Limb (tissue), 2 donors: ENCODE data around the gene DOCK1.

Source experiments
- DNase-seq, 2 donors: peaks; one replicate each; pipeline ENCODE4 v3.0.0-alpha.2; 2016; ENCODE audit errors: extremely low spot score in 2 of 2

The DOCK1 gene

DNA sequence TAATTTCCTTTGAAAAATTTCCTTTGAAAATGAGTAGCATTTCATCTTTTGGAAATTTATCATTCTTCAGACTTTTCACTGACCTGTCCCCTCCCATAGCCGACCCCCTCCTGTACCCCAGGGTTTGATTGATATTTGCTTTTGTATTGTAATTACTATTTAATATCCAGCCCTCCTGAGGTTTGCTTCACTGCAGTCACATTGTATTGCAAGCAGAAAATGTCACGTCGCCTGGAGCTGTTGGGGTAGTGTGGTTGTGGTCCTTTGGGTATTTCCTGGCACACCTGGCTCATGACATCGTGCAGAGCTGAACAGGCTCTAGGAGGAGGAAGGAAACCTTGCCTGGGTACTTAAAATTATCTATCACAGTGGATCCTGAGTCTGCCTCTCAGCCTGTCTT is 175.1 kb downstream of the DOCK1 start:
- DNase-seq, result no peak

DNA sequence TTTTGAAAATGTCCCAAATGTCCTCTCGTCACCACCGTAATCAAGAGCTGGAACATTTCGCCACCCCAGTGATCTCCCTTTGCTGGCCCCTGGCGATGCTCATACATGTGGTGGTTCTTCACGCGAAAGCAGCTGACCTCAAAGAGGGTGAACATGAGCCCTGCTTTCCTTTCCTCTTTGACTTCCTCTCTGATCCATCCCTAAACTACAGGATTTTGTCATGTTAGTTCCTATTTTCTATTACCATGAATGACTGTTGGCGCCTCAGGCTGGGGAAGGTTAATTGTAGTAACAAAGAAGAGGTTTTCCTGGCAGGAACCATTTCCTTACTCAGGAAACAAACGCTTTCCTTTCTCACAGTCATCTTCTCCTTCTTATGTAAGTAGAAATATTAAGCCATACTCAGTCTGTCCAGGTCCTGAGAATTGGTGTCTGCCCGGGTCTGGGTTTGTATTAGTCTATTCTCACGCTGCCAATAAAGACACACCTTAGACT is 176.7 kb downstream of the DOCK1 start:
- no peak for DNase-seq

DNA sequence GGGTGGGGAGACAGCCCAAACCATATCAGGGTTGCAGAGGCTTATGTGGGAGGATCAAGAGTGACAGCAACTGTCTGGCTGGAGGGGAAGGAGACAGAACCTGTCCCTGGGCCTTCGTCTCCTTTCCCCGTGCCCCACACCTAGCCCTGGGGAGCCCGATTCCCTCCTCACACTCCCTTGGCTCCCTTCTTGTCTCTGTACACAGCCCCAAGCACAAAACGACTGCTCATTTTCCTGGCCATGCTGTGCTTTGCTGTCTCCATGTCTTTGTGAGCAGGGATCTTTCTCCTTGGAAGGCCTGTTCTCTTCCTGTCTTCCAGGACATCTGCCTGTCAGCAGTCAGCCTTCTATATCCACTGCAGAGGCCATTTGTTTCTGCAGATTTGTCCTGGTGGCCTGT is 177.4 kb downstream of the DOCK1 start:
- no peak for DNase-seq

DNA sequence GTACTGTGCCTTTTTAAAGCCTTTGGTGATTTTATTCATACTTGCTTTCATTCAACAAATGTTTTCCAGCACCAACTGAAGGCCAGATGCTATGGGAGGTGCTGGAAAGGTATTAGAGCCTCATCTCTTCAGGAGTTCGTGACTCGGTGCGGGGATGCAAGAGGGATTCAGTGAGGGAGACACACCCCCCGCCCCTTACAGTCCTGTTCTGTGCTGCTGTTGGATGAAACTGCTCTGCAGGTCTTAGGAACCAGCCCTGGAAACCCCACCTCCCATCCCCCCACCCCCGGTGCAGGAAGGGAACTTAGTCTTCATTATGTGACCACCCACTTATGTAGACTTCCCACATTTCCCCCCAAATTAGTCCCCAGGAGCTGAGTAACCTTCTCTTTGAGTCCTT is 180.7 kb downstream of the DOCK1 start:
- DNase-seq, result no peak

DNA sequence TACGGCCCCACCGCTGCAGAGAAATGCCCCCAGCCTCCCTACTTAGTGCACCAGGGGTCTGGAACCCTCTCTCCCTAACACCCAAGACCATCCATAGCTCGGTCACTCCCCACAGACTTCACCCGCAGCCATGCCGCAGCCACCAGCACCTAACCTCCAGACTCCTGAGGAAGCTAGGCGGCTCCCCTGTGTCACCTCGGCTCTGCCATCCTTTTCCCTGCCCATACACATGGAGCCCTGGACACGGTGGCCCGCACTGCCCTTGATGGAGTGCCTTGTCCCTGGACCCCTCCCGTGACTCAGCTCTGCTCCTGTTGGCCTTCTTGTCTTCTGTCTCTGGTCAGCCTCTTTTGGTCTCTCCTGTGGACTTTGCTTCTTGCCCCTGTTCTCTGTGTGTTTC is 183.7 kb downstream of the DOCK1 start:
- DNase-seq, result no peak

DNA sequence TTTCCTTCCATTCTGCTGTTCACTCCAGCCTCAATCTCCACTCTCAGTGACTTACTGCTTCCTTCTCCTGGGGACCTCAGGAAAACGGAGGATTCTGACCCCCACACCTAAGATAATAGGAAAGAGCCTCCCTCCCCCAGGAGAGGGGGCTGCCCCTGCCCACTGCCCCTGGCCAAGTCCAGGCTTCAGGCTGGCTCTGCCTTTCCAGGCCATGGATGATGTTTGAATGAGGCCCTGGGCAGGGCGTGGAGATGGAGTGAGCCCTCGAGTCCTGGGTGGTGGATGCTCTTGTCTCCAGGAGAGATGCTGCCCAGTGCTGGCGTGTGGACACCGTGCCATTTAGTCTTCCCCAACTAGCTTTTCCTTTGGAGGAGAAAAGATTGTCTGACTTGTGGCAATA is 184.2 kb downstream of the DOCK1 start:
- no peak for DNase-seq

DNA sequence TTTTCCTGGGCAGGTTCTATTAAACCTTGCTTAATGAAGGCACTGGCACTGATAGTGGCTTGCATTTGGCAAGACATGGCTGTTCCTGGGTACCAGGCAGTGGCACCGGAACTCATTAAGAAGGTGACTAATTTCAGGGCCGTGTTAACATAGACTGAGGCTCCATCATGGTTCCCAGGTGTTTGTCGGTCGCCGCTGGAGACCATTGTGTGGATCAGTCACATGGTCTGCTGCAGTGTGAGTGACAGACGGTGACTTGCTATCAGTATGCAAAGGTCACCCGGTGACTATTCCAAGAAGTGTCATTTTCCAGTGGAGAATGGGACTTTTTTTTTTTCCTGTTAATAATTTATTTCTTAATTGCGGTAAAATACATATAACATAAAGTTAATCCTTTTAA is 184.9 kb downstream of the DOCK1 start:
- DNase-seq, result no peak

DNA sequence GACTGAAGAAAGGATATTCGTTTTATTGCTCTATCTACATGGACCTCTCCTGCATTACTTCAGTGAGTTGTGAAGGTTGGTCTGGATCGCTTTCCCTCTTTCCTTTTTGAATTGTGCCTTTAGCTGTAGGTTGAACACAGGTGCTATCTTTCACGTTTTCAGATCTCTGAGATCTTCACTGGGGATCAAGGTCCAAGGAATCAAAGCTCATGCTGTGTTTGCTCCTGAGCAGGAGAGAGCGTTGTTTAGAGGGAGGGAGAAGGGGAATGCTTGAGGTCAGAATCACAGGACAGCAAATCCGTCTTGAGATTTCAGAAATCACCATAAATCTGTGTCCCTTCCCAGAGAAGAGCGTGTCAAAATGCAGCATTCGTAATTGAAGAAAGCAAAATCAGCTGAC is 186.1 kb downstream of the DOCK1 start:
- DNase-seq, result no peak

DNA sequence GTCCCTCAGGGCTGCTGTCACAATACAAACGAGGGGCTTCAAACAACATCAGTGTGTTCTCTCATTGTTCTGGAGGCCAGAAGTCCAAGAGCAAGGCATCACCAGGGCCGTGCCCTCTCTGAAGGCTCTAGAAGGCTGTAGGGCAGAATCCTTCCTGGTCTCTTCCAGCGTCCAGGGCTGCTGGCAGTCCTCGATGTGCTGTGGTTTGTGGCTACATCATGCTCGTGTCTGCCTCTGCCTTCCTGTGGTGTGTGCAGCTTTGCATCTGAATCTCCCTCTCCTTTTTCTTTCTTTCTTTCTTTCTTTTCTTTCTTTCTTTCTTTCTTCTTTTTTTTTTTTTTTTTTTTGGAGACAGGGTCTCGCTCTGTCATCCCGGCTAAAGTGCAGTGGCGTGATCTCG is 187.7 kb downstream of the DOCK1 start:
- DNase-seq, result no peak

DNA sequence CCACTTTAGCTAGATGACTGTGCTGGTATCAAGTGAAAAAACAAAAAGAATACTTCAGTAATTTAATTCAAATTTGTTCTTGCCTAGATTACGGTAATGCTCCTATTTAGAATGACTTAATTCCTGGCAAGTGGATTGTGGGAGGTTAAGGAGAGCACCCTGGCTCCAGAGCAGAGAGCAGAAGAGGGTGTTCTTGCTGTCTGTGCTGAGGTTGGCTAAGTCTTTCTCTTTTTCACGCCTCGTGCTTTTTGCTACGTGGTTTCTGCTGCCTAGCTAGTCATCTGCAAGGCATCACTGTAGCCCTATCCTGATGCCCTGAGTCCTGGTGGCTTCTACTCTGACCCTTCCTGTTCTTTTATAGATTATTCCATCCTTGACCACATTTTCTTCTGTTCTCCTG is 189.8 kb downstream of the DOCK1 start:
- DNase-seq, result no peak

DNA sequence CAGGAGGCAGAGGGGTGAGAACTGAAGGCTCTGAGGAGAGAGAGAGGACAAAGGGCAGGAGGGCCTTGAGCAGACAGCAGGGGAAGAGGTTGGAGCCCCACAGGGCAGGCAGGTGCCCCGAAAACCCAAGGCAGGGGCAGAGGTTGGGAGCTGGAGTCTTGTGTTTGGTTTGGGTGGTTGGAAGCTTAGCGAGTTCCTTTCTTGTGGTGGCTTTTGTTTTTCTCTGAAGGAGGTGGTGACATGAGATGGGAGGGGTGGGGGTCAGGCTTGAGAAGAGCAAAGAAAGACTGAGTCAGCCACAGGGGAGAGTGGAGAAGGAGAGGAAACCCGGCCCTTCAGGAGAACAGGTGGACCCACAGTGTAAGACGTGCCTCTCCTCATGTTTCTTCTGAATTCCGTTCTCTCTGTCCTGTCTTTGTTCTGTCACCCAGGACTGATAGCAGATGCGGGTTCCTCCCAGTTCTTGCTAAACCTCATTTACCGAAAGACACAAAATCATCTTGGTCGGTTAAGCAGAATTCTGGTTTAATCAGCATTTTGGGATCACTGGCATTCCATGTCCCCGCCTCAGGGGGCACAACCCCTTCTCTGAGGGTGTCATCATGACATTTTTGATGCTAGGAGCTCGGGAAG is 195.9 kb downstream of the DOCK1 start:
- no peak for DNase-seq

DNA sequence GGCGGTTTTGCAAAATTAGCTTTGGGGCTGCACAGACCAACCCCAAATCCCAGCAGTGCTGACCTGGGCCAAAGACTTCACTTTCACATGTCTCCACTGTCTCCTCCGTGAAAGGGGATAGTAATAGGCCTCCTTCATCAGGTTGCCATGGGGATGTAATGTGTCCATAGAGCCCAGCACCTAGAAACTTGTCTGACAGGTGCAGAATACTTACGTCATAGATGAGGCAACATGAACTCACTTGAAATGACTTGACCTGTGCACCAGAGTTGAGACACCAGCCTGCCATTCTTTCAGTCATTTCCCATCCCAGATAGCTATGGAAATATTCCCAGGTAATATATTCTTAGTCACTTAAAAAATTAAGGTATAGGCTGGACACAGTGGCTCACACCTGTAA is 196.9 kb downstream of the DOCK1 start:
- DNase-seq, result no peak

DNA sequence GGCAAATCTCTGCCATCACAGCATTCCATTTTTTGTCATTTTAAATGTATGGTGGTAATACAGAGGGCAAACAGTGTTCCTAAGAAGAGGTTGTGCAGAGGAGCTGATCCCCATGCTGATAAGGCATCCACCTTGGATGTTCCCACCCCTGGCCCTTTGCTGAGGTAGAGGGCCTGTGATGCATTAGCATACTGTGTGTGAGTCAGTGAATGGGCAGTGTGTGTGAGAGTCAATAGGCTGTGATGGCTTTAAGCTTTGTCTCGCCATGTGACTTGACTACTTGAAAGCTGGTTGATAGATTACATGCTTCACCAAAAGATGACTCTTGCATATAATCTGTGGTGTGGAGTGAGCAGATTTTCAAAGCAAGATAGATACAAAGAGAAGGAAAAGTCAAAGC is 209.9 kb downstream of the DOCK1 start:
- no peak for DNase-seq

DNA sequence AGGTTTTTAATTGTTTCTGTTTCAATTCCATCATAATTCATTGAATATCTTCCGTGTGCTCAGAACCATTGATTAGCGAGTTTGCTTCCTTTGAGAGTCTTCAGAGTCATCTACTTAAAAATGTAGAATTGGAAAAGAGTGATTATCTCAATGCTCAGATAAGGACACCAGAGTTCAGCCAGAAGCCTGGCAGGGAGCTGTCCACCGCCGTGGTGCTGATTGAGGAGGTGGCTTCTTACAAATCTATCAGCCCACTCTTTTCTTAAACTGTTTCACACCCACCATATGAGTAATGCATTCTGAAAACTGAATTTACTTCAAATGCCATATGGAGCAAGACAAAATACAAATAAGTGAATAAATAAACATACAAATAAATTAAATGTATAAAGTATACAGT is 211.9 kb downstream of the DOCK1 start:
- DNase-seq, result peak; percentile 42 to 80

DNA sequence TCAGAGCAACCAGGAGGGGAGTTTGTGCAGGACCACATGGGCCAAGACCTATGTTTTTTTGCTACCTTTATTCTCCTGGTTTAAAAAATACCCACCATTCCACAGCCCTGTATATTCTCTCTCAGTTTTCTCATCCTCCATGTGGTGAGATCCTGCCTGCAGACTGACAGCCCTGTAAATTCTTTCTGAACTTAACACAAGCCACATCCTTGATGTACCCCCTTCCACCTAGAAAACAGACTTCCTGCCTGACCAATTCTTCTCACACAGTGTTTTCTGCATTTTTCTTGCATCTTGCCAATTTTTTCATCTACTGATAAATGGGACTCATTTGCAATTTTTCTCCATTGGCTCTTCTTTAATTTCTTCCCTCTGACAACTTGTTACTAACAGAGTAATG is 212.8 kb downstream of the DOCK1 start:
- no peak for DNase-seq

DNA sequence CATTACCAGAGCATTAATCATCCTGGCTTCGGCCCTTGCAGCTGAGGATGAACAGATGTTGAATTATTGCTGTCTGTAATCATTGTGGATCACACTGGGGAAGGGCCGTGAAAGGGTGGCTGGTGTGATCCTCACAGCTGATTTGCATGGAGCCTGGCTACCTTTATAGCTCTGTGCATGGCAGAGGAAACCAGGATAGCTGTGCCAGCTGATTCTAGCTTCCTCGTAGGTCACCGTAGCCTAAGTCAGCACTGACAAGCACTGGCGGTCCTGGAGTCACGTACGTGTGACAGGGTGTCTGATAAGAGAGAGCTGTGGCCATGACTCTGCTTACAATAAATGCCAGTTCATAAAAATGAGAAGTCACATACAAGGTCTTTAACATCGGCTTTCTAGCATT is 214.7 kb downstream of the DOCK1 start:
- DNase-seq, result no peak

DNA sequence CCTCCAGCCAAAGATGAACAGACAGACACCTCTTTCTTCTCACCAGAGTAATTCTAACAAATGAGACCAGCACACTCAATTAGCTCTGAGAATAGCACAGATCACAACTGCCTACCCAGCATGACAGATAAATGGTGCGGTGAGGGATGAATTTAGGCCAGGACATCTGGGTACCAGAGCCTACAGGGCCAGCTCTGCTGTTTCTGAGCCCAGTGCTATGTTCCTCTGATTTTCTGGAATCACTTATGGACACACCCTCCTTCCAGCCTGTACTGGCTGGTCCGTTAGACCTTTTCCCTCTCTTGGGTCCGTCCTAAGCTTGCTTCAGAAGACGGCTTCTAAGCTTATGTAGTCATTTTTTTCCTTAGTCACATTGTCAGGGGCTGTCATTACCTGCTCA is 217.6 kb downstream of the DOCK1 start:
- DNase-seq, result no peak

DNA sequence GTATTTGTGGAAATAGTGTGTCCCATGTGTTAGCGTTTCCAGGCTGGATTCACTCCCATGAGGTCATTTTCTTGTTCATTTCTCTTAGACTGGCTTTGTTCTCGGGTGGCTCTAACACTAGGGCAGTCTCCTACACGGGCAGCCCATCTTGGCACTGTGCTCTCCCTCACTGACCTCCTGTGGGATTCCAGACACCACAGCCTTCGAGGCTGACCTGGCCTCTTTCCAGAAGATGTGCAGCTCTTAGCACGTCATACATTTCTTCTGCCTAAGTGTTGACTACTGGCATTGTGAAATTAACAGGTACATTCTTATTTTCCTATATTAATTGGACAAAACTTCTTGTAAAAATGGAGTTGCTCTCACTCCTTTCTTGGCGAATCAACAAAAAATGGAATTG is 218.4 kb downstream of the DOCK1 start:
- DNase-seq, result no peak

DNA sequence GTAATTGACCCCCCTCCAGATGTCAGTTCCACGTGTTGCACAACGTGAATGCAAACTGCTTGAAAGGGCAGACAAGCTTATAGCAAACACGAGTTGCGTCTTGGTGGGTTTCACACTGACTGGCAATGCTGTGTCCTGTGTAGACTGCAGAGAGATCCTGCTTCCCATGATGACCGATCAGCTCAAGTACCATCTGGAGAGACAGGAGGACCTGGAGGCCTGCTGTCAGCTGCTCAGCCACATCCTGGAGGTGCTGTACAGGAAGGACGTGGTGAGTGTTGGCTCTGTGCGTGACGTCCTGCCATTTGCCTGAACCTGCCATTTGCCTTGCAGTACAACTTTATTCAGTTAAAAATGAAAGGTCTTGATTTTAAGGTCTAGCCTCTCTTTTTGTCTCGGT is 220.1 kb downstream of the DOCK1 start:
- no peak for DNase-seq

DNA sequence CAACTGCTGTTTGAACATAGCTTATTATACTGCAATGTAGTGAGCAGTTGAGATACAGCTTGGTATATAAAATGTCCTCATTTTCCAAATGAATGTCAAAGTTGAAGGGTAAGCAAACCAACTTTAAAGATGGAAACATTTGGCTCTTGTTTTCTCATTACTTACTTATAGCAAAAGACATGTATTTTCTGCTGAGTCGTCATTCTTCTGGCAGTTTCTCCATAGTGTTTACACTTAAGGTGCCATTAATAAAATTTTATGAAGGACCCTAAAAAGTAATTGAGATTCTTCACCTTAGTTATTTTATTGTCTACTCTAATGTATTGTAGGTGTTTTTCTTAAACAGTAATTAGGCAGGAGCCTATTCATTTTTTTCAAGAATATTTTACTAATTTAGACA is 222.6 kb downstream of the DOCK1 start:
- no peak for DNase-seq

DNA sequence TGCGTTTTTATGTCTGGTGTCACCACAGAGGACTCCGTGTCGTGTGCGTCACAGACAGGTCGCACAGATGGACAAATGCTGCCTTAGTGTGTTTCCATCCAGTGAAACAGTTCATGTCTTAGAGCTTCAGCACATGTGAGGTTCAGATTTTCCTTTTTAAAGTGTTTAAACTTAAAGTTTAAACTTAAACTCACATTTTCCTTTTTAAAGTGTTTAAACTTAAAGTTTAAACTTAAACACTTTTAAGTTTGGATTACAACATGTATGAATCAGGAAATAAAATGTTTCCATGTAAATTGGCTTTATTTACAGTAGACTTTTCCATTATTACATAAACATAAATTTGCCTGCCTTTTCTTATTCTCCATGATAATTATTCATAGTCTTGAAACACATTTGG is 223.9 kb downstream of the DOCK1 start:
- DNase-seq, result no peak

DNA sequence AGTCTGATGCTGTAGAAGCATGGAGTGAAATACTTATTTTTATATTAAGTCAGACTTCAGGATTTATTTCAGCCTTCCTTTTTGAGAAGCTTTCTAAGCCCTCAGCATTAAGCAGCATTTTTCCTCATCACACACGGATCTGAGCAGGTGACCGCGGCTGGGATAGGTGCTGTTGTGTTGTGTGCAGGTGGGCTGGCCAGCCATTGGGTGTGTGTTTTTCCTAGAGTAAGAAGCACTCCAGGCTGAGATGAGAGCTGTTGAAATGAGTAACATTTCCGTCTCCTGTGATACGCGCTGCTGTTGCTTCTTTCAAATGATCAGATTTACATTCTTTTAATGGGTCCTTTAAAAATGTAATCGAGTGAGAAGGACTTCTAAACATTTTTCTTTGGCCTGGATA is 227.2 kb downstream of the DOCK1 start:
- DNase-seq, result no peak

DNA sequence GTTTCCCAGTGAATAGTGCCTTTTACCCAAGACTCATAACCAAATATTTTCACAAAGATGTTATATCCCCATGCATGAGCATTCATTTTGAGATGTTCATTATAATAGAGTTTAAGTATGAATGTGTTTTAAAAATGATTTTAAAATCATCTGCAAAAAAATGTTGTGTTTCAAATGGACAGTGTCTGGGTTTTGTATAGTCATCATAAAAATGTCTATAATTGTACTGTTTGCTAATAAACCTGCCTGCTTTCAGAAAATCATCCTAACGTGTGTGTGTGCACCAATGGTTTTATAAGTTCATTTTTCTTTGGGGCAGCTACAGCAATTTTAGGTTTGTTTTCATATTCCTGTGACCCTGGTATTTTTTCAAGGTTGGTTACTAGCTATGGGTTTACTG is 228.0 kb downstream of the DOCK1 start:
- no peak for DNase-seq
